Astrocyte (in vitro differentiated cells and primary cell): ENCODE measurements around the gene NXN. TPM values are rescaled to one million over a fixed set of nuclear protein-coding genes. Genes with fewer than 3 reads are reported as not detected.

Experiments used
- DNase-seq: peaks from one replicate; pipeline ENCODE4 v3.0.0-alpha.2; 2010; ENCODE audit warnings: low read depth
- FAIRE-seq: peaks from 2 replicates; lab custom pipeline; 2011; peaks lifted over from hg19 to GRCh38; lab: Jason Lieb, UNC
- H2AFZ ChIP-seq: 2 replicates; pipeline ENCODE4 v1.6.0; 2012; ENCODE audit warnings: low read depth, low read length, inconsistent platforms
- H3K27ac ChIP-seq: 2 replicates; pipeline ENCODE4 v1.5.1; 2011; ENCODE audit warnings: low read depth, low read length, inconsistent platforms
- H3K27me3 ChIP-seq: 2 replicates; pipeline ENCODE4 v1.6.0; 2011; ENCODE audit warnings: low read length, inconsistent platforms; ENCODE audit not compliant: insufficient read depth
- H3K36me3 ChIP-seq: 2 replicates; pipeline ENCODE4 v1.5.1; 2011; ENCODE audit warnings: low read length, inconsistent platforms; ENCODE audit not compliant: insufficient read depth
- H3K4me1 ChIP-seq: 2 replicates; pipeline ENCODE4 v1.5.1; 2011; ENCODE audit warnings: low read length, inconsistent platforms; ENCODE audit not compliant: insufficient read depth
- H3K4me2 ChIP-seq: 2 replicates; pipeline ENCODE4 v1.6.0; 2012; ENCODE audit warnings: low read length, inconsistent platforms
- H3K4me3 ChIP-seq: 2 replicates; pipeline ENCODE4 v1.5.1; 2011; ENCODE audit warnings: low read depth, mild to moderate bottlenecking, low read length, inconsistent platforms; ENCODE audit not compliant: insufficient read depth
- H3K79me2 ChIP-seq: 2 replicates; pipeline ENCODE4 v1.6.0; 2012; ENCODE audit warnings: mild to moderate bottlenecking, low read length, inconsistent platforms; ENCODE audit not compliant: insufficient read depth
- H3K9ac ChIP-seq: 2 replicates; pipeline ENCODE4 v1.6.0; 2012; ENCODE audit warnings: mild to moderate bottlenecking, low read length, inconsistent platforms
- H3K9me3 ChIP-seq: 2 replicates; pipeline ENCODE4 v1.5.1; 2012; ENCODE audit warnings: low read depth, mild to moderate bottlenecking, low read length, inconsistent platforms; ENCODE audit not compliant: insufficient read depth
- H4K20me1 ChIP-seq: 2 replicates; pipeline ENCODE4 v1.6.0; 2012; ENCODE audit warnings: low read length, inconsistent platforms; ENCODE audit not compliant: insufficient read depth
- H3K27ac Mint-ChIP-seq: one replicate; pipeline ENCODE4 v1.8.0; 2021; ENCODE audit warnings: mild to moderate bottlenecking, mixed read lengths; ENCODE audit not compliant: unreplicated experiment
- H3K27me3 Mint-ChIP-seq: one replicate; pipeline ENCODE4 v1.8.0; 2021; ENCODE audit warnings: low read depth, mixed read lengths; ENCODE audit not compliant: unreplicated experiment
- H3K36me3 Mint-ChIP-seq: one replicate; pipeline ENCODE4 v1.8.0; 2021; ENCODE audit warnings: low read depth, mixed read lengths; ENCODE audit not compliant: unreplicated experiment
- H3K4me1 Mint-ChIP-seq: one replicate; pipeline ENCODE4 v1.8.0; 2021; ENCODE audit warnings: low read depth, mixed read lengths; ENCODE audit not compliant: unreplicated experiment
- H3K4me3 Mint-ChIP-seq: one replicate; pipeline ENCODE4 v1.8.0; 2021; ENCODE audit warnings: mild to moderate bottlenecking, moderate library complexity, mixed read lengths; ENCODE audit not compliant: unreplicated experiment
- H3K9me3 Mint-ChIP-seq: one replicate; pipeline ENCODE4 v1.8.0; 2021; ENCODE audit warnings: mild to moderate bottlenecking, mixed read lengths; ENCODE audit not compliant: unreplicated experiment
- CTCF ChIP-seq: IDR thresholded peaks from 2 replicates; pipeline ENCODE4 v1.5.1; 2011; ENCODE audit warnings: low read depth, mild to moderate bottlenecking, inconsistent platforms, low read length, moderate library complexity; ENCODE audit not compliant: insufficient read depth
- EZH2 ChIP-seq: IDR thresholded peaks from 2 replicates; pipeline ENCODE4 v1.6.1; 2012; ENCODE audit warnings: mild to moderate bottlenecking, low read length, inconsistent platforms; ENCODE audit not compliant: insufficient read depth
- total RNA-seq: library from RNA; stranded (reverse); gene quantifications from 2 replicates; pipeline ENCODE4 v1.2.1, GENCODE V29; 2021

Gene NXN
- total RNA-seq, 1 donor from 2014 or later: 104 TPM

GRCh38 chr17:1026599-1026975 lies 47.0 kb upstream of the NXN start:
- H3K4me3 Mint-ChIP-seq: no peak overlapping the region
- peaks cover 3% of the 10 kb centered on the region for H3K79me2 ChIP-seq
- peaks cover 2% of the 10 kb centered on the region for H3K27me3 Mint-ChIP-seq
- H3K4me1 ChIP-seq: peaks cover 12% of the 10 kb centered on the region
- no peaks in the 10 kb centered on the region for H3K9me3 Mint-ChIP-seq
- no peak overlapping the region for H3K9ac ChIP-seq
- DNase-seq (no peak), FAIRE-seq (no peak)
- H2AFZ ChIP-seq: no peak overlapping the region
- H3K36me3 ChIP-seq: no peaks in the 10 kb centered on the region
- H3K4me2 ChIP-seq: no peak overlapping the region
- H3K27me3 ChIP-seq: no peaks in the 10 kb centered on the region
- no peak overlapping the region for H3K27ac Mint-ChIP-seq
- H3K4me1 Mint-ChIP-seq: peaks cover 8% of the 10 kb centered on the region
- TF ChIP-seq CTCF: no peak
- no peak for TF ChIP-seq EZH2
- no peaks in the 10 kb centered on the region for H3K9me3 ChIP-seq
- H4K20me1 ChIP-seq: peaks cover 45% of the 10 kb centered on the region
- peaks cover 6% of the 10 kb centered on the region for H3K36me3 Mint-ChIP-seq
- no peak overlapping the region for H3K4me3 ChIP-seq
- H3K27ac ChIP-seq: no peak overlapping the region

- Mint-ChIP-seq H3K27me3 (peaks cover 2% of the 10 kb centered on the region), H3K27ac (no peak overlapping the region), H3K36me3 (peaks cover 6% of the 10 kb centered on the region), H3K4me3 (no peak overlapping the region), H3K4me1 (peaks cover 8% of the 10 kb centered on the region), H3K9me3 (no peaks in the 10 kb centered on the region)
- Histone ChIP-seq H2AFZ (no peak overlapping the region), H3K9ac (no peak overlapping the region), H3K36me3 (no peaks in the 10 kb centered on the region), H3K4me3 (no peak overlapping the region), H3K4me1 (peaks cover 12% of the 10 kb centered on the region), H3K27ac (no peak overlapping the region), H3K27me3 (no peaks in the 10 kb centered on the region), H3K79me2 (peaks cover 3% of the 10 kb centered on the region), H4K20me1 (peaks cover 46% of the 10 kb centered on the region), H3K4me2 (no peak overlapping the region), H3K9me3 (no peaks in the 10 kb centered on the region)
- FAIRE-seq (no peak), DNase-seq (no peak)
- TF ChIP-seq CTCF: no peak
- no peak for TF ChIP-seq EZH2
Measured at GRCh38 chr17:1025733-1026598, 46.4 kb upstream of the NXN start.

GRCh38 chr17:1024076-1024475 lies 44.5 kb upstream of the NXN start:
- Mint-ChIP-seq H3K27ac (no peak overlapping the region), H3K4me1 (peaks cover 3% of the 10 kb centered on the region), H3K27me3 (no peaks in the 10 kb centered on the region), H3K4me3 (no peak overlapping the region), H3K9me3 (no peaks in the 10 kb centered on the region), H3K36me3 (peaks cover 6% of the 10 kb centered on the region)
- no peak for FAIRE-seq
- H2AFZ ChIP-seq: no peak overlapping the region
- no peak for DNase-seq
- H3K4me1 ChIP-seq: peaks cover 6% of the 10 kb centered on the region
- no peak overlapping the region for H3K9ac ChIP-seq
- H3K9me3 ChIP-seq: no peaks in the 10 kb centered on the region
- TF ChIP-seq EZH2 (no peak), CTCF (no peak)
- H3K79me2 ChIP-seq: peaks cover 3% of the 10 kb centered on the region
- no peak overlapping the region for H3K27ac ChIP-seq
- no peaks in the 10 kb centered on the region for H3K27me3 ChIP-seq
- H3K4me2 ChIP-seq: no peak overlapping the region
- peaks cover 38% of the 10 kb centered on the region for H4K20me1 ChIP-seq
- H3K36me3 ChIP-seq: no peaks in the 10 kb centered on the region
- H3K4me3 ChIP-seq: no peak overlapping the region
